SU-DHL-6 (cell line): ENCODE results near the gene PBLD.

Experiments
- EZH2phosphoT487 ChIP-seq: fragments of 200-600 bp; sonication (generic), shearing (Covaris generic); conservative IDR thresholded peaks from 2 replicates; pipeline ENCODE4 v1.6.1; 2018; ENCODE audit warnings: mild to moderate bottlenecking, antibody characterized with exemption, low read length, moderate library complexity, mixed read lengths
- TF ChIP-seq, protein P1 (sequence below): fragments of 200-600 bp; sonication (generic); IDR thresholded peaks from one replicate; pipeline ENCODE4 v1.5.1; 2017; ENCODE audit warnings: antibody characterized with exemption, mild to moderate bottlenecking, low read length, moderate library complexity; ENCODE audit not compliant: insufficient read depth, poor library complexity, severe bottlenecking

- TF ChIP-seq, protein P1, sequence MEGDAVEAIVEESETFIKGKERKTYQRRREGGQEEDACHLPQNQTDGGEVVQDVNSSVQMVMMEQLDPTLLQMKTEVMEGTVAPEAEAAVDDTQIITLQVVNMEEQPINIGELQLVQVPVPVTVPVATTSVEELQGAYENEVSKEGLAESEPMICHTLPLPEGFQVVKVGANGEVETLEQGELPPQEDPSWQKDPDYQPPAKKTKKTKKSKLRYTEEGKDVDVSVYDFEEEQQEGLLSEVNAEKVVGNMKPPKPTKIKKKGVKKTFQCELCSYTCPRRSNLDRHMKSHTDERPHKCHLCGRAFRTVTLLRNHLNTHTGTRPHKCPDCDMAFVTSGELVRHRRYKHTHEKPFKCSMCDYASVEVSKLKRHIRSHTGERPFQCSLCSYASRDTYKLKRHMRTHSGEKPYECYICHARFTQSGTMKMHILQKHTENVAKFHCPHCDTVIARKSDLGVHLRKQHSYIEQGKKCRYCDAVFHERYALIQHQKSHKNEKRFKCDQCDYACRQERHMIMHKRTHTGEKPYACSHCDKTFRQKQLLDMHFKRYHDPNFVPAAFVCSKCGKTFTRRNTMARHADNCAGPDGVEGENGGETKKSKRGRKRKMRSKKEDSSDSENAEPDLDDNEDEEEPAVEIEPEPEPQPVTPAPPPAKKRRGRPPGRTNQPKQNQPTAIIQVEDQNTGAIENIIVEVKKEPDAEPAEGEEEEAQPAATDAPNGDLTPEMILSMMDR = no peak
- TF ChIP-seq EZH2phosphoT487 = no peak
Measured at GRCh38 chr10:68251625-68252495, 80.9 kb downstream of the PBLD start.
